HCT116 (cell line): ENCODE measurements around the gene NKX2-8. TPM values are rescaled to one million over a fixed set of nuclear protein-coding genes. Genes with fewer than 3 reads are reported as not detected.

Source experiments
- ATAC-seq: fragments of 200-7000 bp; cut with Tn5 transposase; 2 replicates; pipeline ENCODE4 v1.9.1; 2020; ENCODE audit warnings: mild to moderate bottlenecking, moderate library complexity
- BruUV-seq: library from RNA; stranded (reverse); fragments of 400-500 nt; replicated peaks from 2 replicates; lab custom pipeline; 2021; lab: Mats Ljungman, UMichigan
- CTCF ChIA-PET: fragments of 300-600 bp; sonication (Branson Sonifier 250); formaldehyde crosslinking; loops from one replicate; lab custom pipeline; 2021; ENCODE audit warnings: antibody characterized with exemption; lab: Charles Lee
- POLR2A ChIA-PET: fragments of 300-600, 350-600 bp; sonication (Branson Sonifier 250); formaldehyde crosslinking; loops from one replicate; lab custom pipeline; 2021; ENCODE audit warnings: antibody characterized with exemption; lab: Charles Lee
- RAD21 ChIA-PET, 2 experiments: fragments of 300-600 bp; sonication (Branson Sonifier 250); formaldehyde crosslinking; loops; one replicate each; lab custom pipeline; 2023; ENCODE audit warnings: low total read pairs in 2 of 2; ENCODE audit not compliant: uncharacterized antibody in 2 of 2, unreplicated experiment in 2 of 2, low non-redundant PET in 1 of 2; lab: Charles Lee
- DNase-seq: peaks from one replicate; pipeline ENCODE4 v3.0.0-alpha.2; 2010; ENCODE audit warnings: low read depth, low spot score
- H2AFZ ChIP-seq: fragments of 200-600 bp; shearing (Covaris generic), sonication (generic); 2 replicates; pipeline ENCODE4 v1.6.1; 2017; ENCODE audit warnings: low read depth, mixed run types, mixed read lengths, antibody characterized with exemption, low read length; ENCODE audit not compliant: poor library complexity, severe bottlenecking
- H3K27ac ChIP-seq: 2 replicates; pipeline ENCODE4 v1.5.1; 2012; ENCODE audit warnings: low read depth, low read length
- H3K27me3 ChIP-seq: fragments of 200-600 bp; sonication (generic); 2 replicates; pipeline ENCODE4 v1.6.1; 2016; ENCODE audit warnings: mixed run types, low read length, mixed read lengths; ENCODE audit not compliant: insufficient read depth
- H3K36me3 ChIP-seq, 2 experiments: fragments of 200-500 bp in 1 of 2; fragments of 200-600 bp in 1 of 2; sonication (Bioruptor generic) in 1 of 2; sonication (generic) in 1 of 2; 2 replicates each; pipeline versions ENCODE4 v1.5.1 to v1.6.1; 2014 to 2016; ENCODE audit warnings: low read length in 2 of 2, inconsistent platforms in 1 of 2, mixed read lengths in 1 of 2, mixed run types in 1 of 2; ENCODE audit not compliant: insufficient read depth in 2 of 2, control insufficient read depth in 1 of 2
- H3K4me1 ChIP-seq, 2 experiments: fragments of 200-600 bp in 1 of 2; sonication (generic) in 1 of 2; 2 replicates each; pipeline versions ENCODE4 v1.5.1 to v1.6.1; 2012 to 2017; ENCODE audit warnings: low read length in 2 of 2, inconsistent platforms in 1 of 2, mild to moderate bottlenecking in 1 of 2, mixed read lengths in 1 of 2, mixed run types in 1 of 2, moderate library complexity in 1 of 2; ENCODE audit not compliant: insufficient read depth in 2 of 2, control insufficient read depth in 1 of 2
- H3K4me2 ChIP-seq: fragments of 200-600 bp; sonication (generic); 2 replicates; pipeline ENCODE4 v1.6.1; 2017; ENCODE audit warnings: mixed run types, low read length, mixed read lengths
- H3K4me3 ChIP-seq, 2 experiments: fragments of 200-600 bp in 1 of 2; sonication (generic) in 1 of 2; replicated peaks in 1 of 2; 2 replicates each; pipeline ENCODE4 v1.5.1; 2011 to 2016; ENCODE audit warnings: low read length in 2 of 2, control low read depth in 1 of 2, low read depth in 1 of 2, mild to moderate bottlenecking in 1 of 2, mixed read lengths in 1 of 2, mixed run types in 1 of 2
- H3K79me2 ChIP-seq: fragments of 200-600 bp; sonication (generic); 2 replicates; pipeline ENCODE4 v1.6.1; 2017; ENCODE audit warnings: mild to moderate bottlenecking, mixed run types, low read length, moderate library complexity, mixed read lengths; ENCODE audit not compliant: insufficient read depth
- H3K9ac ChIP-seq: fragments of 200-600 bp; sonication (generic); 2 replicates; pipeline ENCODE4 v1.6.1; 2016; ENCODE audit warnings: low read length, mixed read lengths
- H3K9me2 ChIP-seq: fragments of 200-600 bp; sonication (generic), shearing (Covaris generic); 2 replicates; pipeline ENCODE4 v1.6.1; 2017; ENCODE audit warnings: mixed run types, mild to moderate bottlenecking, moderate library complexity; ENCODE audit not compliant: insufficient read depth
- H3K9me3 ChIP-seq, 2 experiments: fragments of 200-500 bp in 1 of 2; fragments of 200-600 bp in 1 of 2; sonication (Bioruptor generic) in 1 of 2; sonication (generic) in 1 of 2; 2 replicates each; pipeline ENCODE4 v1.6.1; 2014 to 2017; ENCODE audit warnings: low read length in 2 of 2, mixed read lengths in 2 of 2, inconsistent platforms in 1 of 2, low read depth in 1 of 2, mild to moderate bottlenecking in 1 of 2, mixed run types in 1 of 2, moderate library complexity in 1 of 2; ENCODE audit not compliant: control insufficient read depth in 1 of 2, insufficient read depth in 1 of 2
- H4K20me1 ChIP-seq: fragments of 200-600 bp; sonication (generic), shearing (Covaris generic); 2 replicates; pipeline ENCODE4 v1.6.1; 2017; ENCODE audit warnings: mixed run types, mild to moderate bottlenecking, moderate library complexity; ENCODE audit not compliant: insufficient read depth
- CBX3 ChIP-seq: IDR thresholded peaks from 2 replicates; pipeline ENCODE4 v1.6.1; 2012; ENCODE audit warnings: low read depth
- EZH2 ChIP-seq: fragments of 200-600 bp; sonication (generic); IDR thresholded peaks from 2 replicates; pipeline ENCODE4 v1.6.1; 2017; ENCODE audit warnings: antibody characterized with exemption, mixed run types
- POLR2A ChIP-seq: IDR thresholded peaks from 2 replicates; pipeline ENCODE4 v1.7.0; 2011; ENCODE audit warnings: borderline replicate concordance; ENCODE audit not compliant: insufficient read depth, insufficient read length; ENCODE audit errors: extremely low read depth
- RAD21 ChIP-seq: IDR thresholded peaks from 2 replicates; pipeline ENCODE4 v1.6.1; 2012; ENCODE audit warnings: low read depth, mild to moderate bottlenecking
- SIN3A ChIP-seq: IDR thresholded peaks from 2 replicates; pipeline ENCODE4 v1.6.1; 2012; ENCODE audit warnings: low read depth
- SP1 ChIP-seq: IDR thresholded peaks from 2 replicates; pipeline ENCODE4 v1.6.1; 2012; ENCODE audit warnings: low read depth
- ZFX ChIP-seq: fragments of 450-650 bp; IDR thresholded peaks from 2 replicates; pipeline ENCODE4 v1.6.1; 2017
- ZNF274 ChIP-seq: fragments of 200-500 bp; sonication (Bioruptor generic); IDR thresholded peaks from 2 replicates; pipeline ENCODE4 v1.6.1; 2014; ENCODE audit warnings: mild to moderate bottlenecking, low read depth, low read length, inconsistent platforms
- intact Hi-C: fragments of 100-400 bp; cut with micrococcal nuclease; formaldehyde crosslinking; loops from 2 replicates; pipeline ENCODE4 v1.10.0; 2022
- total RNA-seq: library from RNA; stranded (reverse); gene quantifications from one replicate; pipeline ENCODE4 v1.2.1, GENCODE V29; 2021; ENCODE audit not compliant: unreplicated experiment
- TF ChIP-seq, protein P1 (sequence below): IDR thresholded peaks from 2 replicates; pipeline ENCODE4 v1.6.1; 2012
- TF ChIP-seq, protein P2 (sequence below), 3 experiments: fragments of 200-600 bp in 1 of 3; sonication (generic) in 1 of 3; IDR thresholded peaks in 2 of 3; conservative IDR thresholded peaks in 1 of 3; 2 replicates each; pipeline ENCODE4 v1.5.1; 2012 to 2017; ENCODE audit warnings: low read depth in 2 of 3, low read length in 2 of 3, antibody characterized with exemption in 1 of 3, borderline replicate concordance in 1 of 3, control low read depth in 1 of 3, mild to moderate bottlenecking in 1 of 3, mixed read lengths in 1 of 3, mixed run types in 1 of 3, moderate library complexity in 1 of 3; ENCODE audit not compliant: insufficient read depth in 1 of 3
- TF ChIP-seq, protein P3 (sequence below): IDR thresholded peaks from 2 replicates; pipeline ENCODE4 v1.6.1; 2012

NKX2-8 gene
- total RNA-seq, 1 experiment from 2014 or later = 7.5 TPM

DNA sequence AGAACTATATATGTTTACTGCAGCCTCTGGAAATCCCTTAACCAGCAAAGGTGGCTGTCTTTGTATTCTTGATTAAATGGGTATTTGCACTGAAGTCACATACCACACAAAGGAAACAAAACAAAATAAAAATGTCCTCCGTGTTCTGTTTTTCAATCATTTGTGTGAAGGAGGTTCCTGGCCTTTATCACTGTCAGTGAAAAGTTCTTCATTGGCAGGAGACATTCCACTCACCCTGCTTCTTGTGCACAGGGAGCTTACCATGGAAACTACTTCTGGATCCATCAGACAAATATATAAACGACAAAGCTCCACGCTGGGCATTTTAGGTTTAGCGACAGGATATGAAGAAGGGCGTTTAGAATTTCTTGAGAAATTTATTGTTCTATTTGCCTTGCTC lies 5.7 kb upstream of the NKX2-8 start:
- TF ChIP-seq EZH2 (no peak), CBX3 (no peak), RAD21 (no peak), SIN3A (no peak), ZFX (no peak), ZNF274 (no peak), POLR2A (no peak), SP1 (no peak)
- TF ChIP-seq, protein P1, sequence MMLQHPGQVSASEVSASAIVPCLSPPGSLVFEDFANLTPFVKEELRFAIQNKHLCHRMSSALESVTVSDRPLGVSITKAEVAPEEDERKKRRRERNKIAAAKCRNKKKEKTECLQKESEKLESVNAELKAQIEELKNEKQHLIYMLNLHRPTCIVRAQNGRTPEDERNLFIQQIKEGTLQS = no peak
- TF ChIP-seq, protein P2, sequence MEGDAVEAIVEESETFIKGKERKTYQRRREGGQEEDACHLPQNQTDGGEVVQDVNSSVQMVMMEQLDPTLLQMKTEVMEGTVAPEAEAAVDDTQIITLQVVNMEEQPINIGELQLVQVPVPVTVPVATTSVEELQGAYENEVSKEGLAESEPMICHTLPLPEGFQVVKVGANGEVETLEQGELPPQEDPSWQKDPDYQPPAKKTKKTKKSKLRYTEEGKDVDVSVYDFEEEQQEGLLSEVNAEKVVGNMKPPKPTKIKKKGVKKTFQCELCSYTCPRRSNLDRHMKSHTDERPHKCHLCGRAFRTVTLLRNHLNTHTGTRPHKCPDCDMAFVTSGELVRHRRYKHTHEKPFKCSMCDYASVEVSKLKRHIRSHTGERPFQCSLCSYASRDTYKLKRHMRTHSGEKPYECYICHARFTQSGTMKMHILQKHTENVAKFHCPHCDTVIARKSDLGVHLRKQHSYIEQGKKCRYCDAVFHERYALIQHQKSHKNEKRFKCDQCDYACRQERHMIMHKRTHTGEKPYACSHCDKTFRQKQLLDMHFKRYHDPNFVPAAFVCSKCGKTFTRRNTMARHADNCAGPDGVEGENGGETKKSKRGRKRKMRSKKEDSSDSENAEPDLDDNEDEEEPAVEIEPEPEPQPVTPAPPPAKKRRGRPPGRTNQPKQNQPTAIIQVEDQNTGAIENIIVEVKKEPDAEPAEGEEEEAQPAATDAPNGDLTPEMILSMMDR (IDR thresholded peaks at IDR 0.05 in 2 of 3, conservative IDR thresholded peaks at IDR 0.05 in 1 of 3; ENCODE audit: borderline replicate concordance in 1 of 3, insufficient read depth in 1 of 3, low read depth in 2 of 3, low read length in 2 of 3) = no peak
- TF ChIP-seq, protein P3, sequence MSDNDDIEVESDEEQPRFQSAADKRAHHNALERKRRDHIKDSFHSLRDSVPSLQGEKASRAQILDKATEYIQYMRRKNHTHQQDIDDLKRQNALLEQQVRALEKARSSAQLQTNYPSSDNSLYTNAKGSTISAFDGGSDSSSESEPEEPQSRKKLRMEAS = no peak
- Histone ChIP-seq H2AFZ (no peak overlapping the region), H3K4me2 (no peak overlapping the region), H3K4me3 (no peak overlapping the region), H3K9me3 (no peaks in the 10 kb centered on the region), H3K36me3 (no peaks in the 10 kb centered on the region), H3K4me1 (peaks cover 0 to under 1% of the 10 kb centered on the region in 2 experiments; a peak in 1 of 4 replicates), H3K27me3 (no peaks in the 10 kb centered on the region; the same call in 1 of the 2 replicates), H3K9ac (no peak overlapping the region), H3K9me2 (no peaks in the 10 kb centered on the region), H3K27ac (no peak overlapping the region), H4K20me1 (no peaks in the 10 kb centered on the region), H3K79me2 (no peaks in the 10 kb centered on the region)
- CTCF ChIA-PET = no interaction called here
- no TSS peak for BruUV-seq
- RAD21 ChIA-PET = no interaction called here
- intact Hi-C loops = no loop called here
- ATAC-seq = no peak
- no peak for DNase-seq
- POLR2A ChIA-PET = no interaction called here
